H9 (cell line): ENCODE data around the gene RPL26. TPM values are rescaled to one million over a fixed set of nuclear protein-coding genes. Genes with fewer than 3 reads are reported as not detected.

Experiments
- DNase-seq: peaks from one replicate; pipeline ENCODE4 v3.0.0-alpha.2; 2017
- H2AFZ ChIP-seq: one replicate; pipeline ENCODE4 v1.6.1; 2013; ENCODE audit warnings: mild to moderate bottlenecking, low read length, control low read depth, moderate library complexity
- H2AK5ac ChIP-seq: 2 replicates; pipeline ENCODE4 v1.6.1; 2013; ENCODE audit warnings: low read length, control low read depth, mixed read lengths; ENCODE audit not compliant: insufficient read length
- H2BK120ac ChIP-seq: one replicate; pipeline ENCODE4 v1.6.1; 2013; ENCODE audit warnings: low read depth, mild to moderate bottlenecking, low read length, control low read depth, inconsistent platforms; ENCODE audit not compliant: poor library complexity, severe bottlenecking
- H2BK12ac ChIP-seq: 2 replicates; pipeline ENCODE4 v1.6.1; 2013; ENCODE audit warnings: low read length, control low read depth, mixed read lengths, low read depth; ENCODE audit not compliant: insufficient read length
- H2BK15ac ChIP-seq: 2 replicates; pipeline ENCODE4 v1.6.1; 2013; ENCODE audit warnings: low read depth, low read length, control low read depth
- H2BK20ac ChIP-seq: one replicate; pipeline ENCODE4 v1.6.1; 2013; ENCODE audit warnings: low read depth, mild to moderate bottlenecking, low read length, control low read depth, inconsistent platforms; ENCODE audit not compliant: poor library complexity, severe bottlenecking
- H2BK5ac ChIP-seq: 2 replicates; pipeline ENCODE4 v1.6.1; 2013; ENCODE audit warnings: low read length, control low read depth, mixed read lengths; ENCODE audit not compliant: insufficient read length
- H3K14ac ChIP-seq: 2 replicates; pipeline ENCODE4 v1.6.1; 2013; ENCODE audit warnings: low read length, control low read depth; ENCODE audit not compliant: insufficient read depth
- H3K18ac ChIP-seq: 2 replicates; pipeline ENCODE4 v1.6.1; 2013; ENCODE audit warnings: low read depth, mild to moderate bottlenecking, mixed read lengths, low read length, control low read depth; ENCODE audit not compliant: insufficient read length
- H3K23ac ChIP-seq: 2 replicates; pipeline ENCODE4 v1.6.1; 2013; ENCODE audit warnings: low read length, control low read depth, mixed read lengths, low read depth; ENCODE audit not compliant: insufficient read length
- H3K23me2 ChIP-seq: 2 replicates; pipeline ENCODE4 v1.6.1; 2013; ENCODE audit warnings: low read depth, mild to moderate bottlenecking, mixed read lengths, low read length, control low read depth; ENCODE audit not compliant: insufficient read length, poor library complexity, severe bottlenecking
- H3K27ac ChIP-seq: 2 replicates; pipeline ENCODE4 v1.5.1; 2013; ENCODE audit warnings: low read length, control low read depth, mixed read lengths, low read depth; ENCODE audit not compliant: insufficient read length
- H3K27me3 ChIP-seq: 2 replicates; pipeline ENCODE4 v1.6.1; 2013; ENCODE audit warnings: low read length, control low read depth, inconsistent platforms; ENCODE audit not compliant: insufficient read depth
- H3K4ac ChIP-seq: 2 replicates; pipeline ENCODE4 v1.6.1; 2013; ENCODE audit warnings: low read depth, mild to moderate bottlenecking, control low read depth, inconsistent platforms, low read length, moderate library complexity
- H3K4me1 ChIP-seq: 2 replicates; pipeline ENCODE4 v1.6.1; 2013; ENCODE audit warnings: low read length, control low read depth, inconsistent platforms; ENCODE audit not compliant: insufficient read depth
- H3K4me2 ChIP-seq: 2 replicates; pipeline ENCODE4 v1.6.1; 2013; ENCODE audit warnings: low read length, control low read depth, mixed read lengths; ENCODE audit not compliant: insufficient read length, insufficient read depth
- H3K56ac ChIP-seq: 2 replicates; pipeline ENCODE4 v1.6.1; 2013; ENCODE audit warnings: low read depth, mild to moderate bottlenecking, mixed read lengths, low read length, control low read depth; ENCODE audit not compliant: insufficient read length
- H3K79me1 ChIP-seq: 2 replicates; pipeline ENCODE4 v1.6.1; 2013; ENCODE audit warnings: low read depth, mild to moderate bottlenecking, moderate library complexity, low read length, control low read depth, inconsistent platforms; ENCODE audit not compliant: insufficient read depth, poor library complexity, severe bottlenecking
- H3K79me2 ChIP-seq: 2 replicates; pipeline ENCODE4 v1.6.1; 2013; ENCODE audit warnings: low read length, control low read depth, inconsistent platforms; ENCODE audit not compliant: insufficient read depth
- H3K9ac ChIP-seq: 2 replicates; pipeline ENCODE4 v1.6.1; 2013; ENCODE audit warnings: low read length, control low read depth, mixed read lengths; ENCODE audit not compliant: insufficient read length; ENCODE audit errors: extremely low read depth
- H3K9me3 ChIP-seq: one replicate; pipeline ENCODE4 v1.6.1; 2013; ENCODE audit warnings: low read depth, low read length, inconsistent platforms; ENCODE audit not compliant: control insufficient read depth
- H3T11ph ChIP-seq: one replicate; pipeline ENCODE4 v1.6.1; 2013; ENCODE audit warnings: mild to moderate bottlenecking, low read length, control low read depth, inconsistent platforms
- H4K20me1 ChIP-seq: one replicate; pipeline ENCODE4 v1.6.1; 2013; ENCODE audit not compliant: control insufficient read depth, insufficient read length, insufficient read depth
- H4K5ac ChIP-seq: 2 replicates; pipeline ENCODE4 v1.6.1; 2013; ENCODE audit warnings: low read depth, mild to moderate bottlenecking, mixed read lengths, low read length, control low read depth; ENCODE audit not compliant: insufficient read length
- H4K8ac ChIP-seq: replicated peaks from 2 replicates; pipeline ENCODE4 v1.6.1; 2013; ENCODE audit warnings: low read length, control low read depth, mixed read lengths, low read depth; ENCODE audit not compliant: insufficient read length
- H4K91ac ChIP-seq: 2 replicates; pipeline ENCODE4 v1.6.1; 2013; ENCODE audit warnings: low read depth, mild to moderate bottlenecking, moderate library complexity, mixed read lengths, low read length, control low read depth; ENCODE audit not compliant: insufficient read length
- H3K27ac Mint-ChIP-seq, 3 experiments: 2 replicates in 2 of 3; 3 replicates in 1 of 3; pipeline ENCODE4 v1.8.0; 2020 to 2021; ENCODE audit warnings: mixed read lengths in 3 of 3, mild to moderate bottlenecking in 1 of 3, moderate library complexity in 1 of 3
- H3K27me3 Mint-ChIP-seq: 2 replicates; pipeline ENCODE4 v1.8.0; 2021; ENCODE audit warnings: low read depth, mild to moderate bottlenecking, moderate library complexity, mixed read lengths
- H3K36me3 Mint-ChIP-seq, 3 experiments: 2 replicates in 2 of 3; 3 replicates in 1 of 3; pipeline ENCODE4 v1.8.0; 2020 to 2021; ENCODE audit warnings: low read depth in 3 of 3, mixed read lengths in 3 of 3; ENCODE audit not compliant: insufficient read depth in 1 of 3
- H3K4me1 Mint-ChIP-seq, 2 experiments: 2 replicates each; pipeline ENCODE4 v1.8.0; 2020; ENCODE audit warnings: mixed read lengths in 2 of 2
- H3K4me3 Mint-ChIP-seq, 2 experiments: 2 replicates in 1 of 2; 3 replicates in 1 of 2; pipeline ENCODE4 v1.8.0; 2020 to 2021; ENCODE audit warnings: mild to moderate bottlenecking in 2 of 2, mixed read lengths in 2 of 2, moderate library complexity in 1 of 2
- H3K9me3 Mint-ChIP-seq, 2 experiments: 2 replicates in 1 of 2; 3 replicates in 1 of 2; pipeline ENCODE4 v1.8.0; 2020; ENCODE audit warnings: mild to moderate bottlenecking in 2 of 2, mixed read lengths in 2 of 2, moderate library complexity in 1 of 2
- CTCF ChIP-seq: fragments of 200-600 bp; sonication (generic); conservative IDR thresholded peaks from 3 replicates; pipeline ENCODE4 v1.8.0; 2021; ENCODE audit warnings: antibody characterized with exemption, mild to moderate bottlenecking
- WGBS: extraction: QIAGEN DNeasy Blood & Tissue Kit; methylation state at CpG from one replicate; pipeline ENCODE4 v1.1.7; 2013; ENCODE audit warnings: missing lambda C conversion rate, low lambda C conversion rate, mixed read lengths; ENCODE audit not compliant: insufficient read length; ENCODE audit errors: extremely low coverage; 5-methylcytosine and 5-hydroxymethylcytosine counted together
- total RNA-seq: library from RNA; stranded (reverse); gene quantifications from 2 replicates; pipeline ENCODE4 v1.2.1, GENCODE V29; 2021

The RPL26 gene
- total RNA-seq, 1 experiment from 2014 or later = 2,434 TPM

GRCh38 chr17:8369944-8370343 lies 13.0 kb downstream of the RPL26 start:
- H2AK5ac ChIP-seq = no peak overlapping the region
- no peak overlapping the region for H3K18ac ChIP-seq
- no peak overlapping the region for H3K14ac ChIP-seq
- no peak overlapping the region for H3K4me3 Mint-ChIP-seq
- no peak overlapping the region for H4K8ac ChIP-seq
- no peaks in the 10 kb centered on the region for H3K27me3 Mint-ChIP-seq
- no peaks in the 10 kb centered on the region for H4K20me1 ChIP-seq
- H3T11ph ChIP-seq = no peak overlapping the region
- H3K56ac ChIP-seq = no peak overlapping the region
- H2BK20ac ChIP-seq = no peak overlapping the region
- DNase-seq = no peak
- no peak overlapping the region for H4K5ac ChIP-seq
- H2BK15ac ChIP-seq = no peak overlapping the region
- H3K4me1 ChIP-seq = no peaks in the 10 kb centered on the region
- no peaks in the 10 kb centered on the region for H3K23me2 ChIP-seq
- no peak overlapping the region for H3K4me2 ChIP-seq
- H2AFZ ChIP-seq = no peak overlapping the region
- H3K27ac Mint-ChIP-seq = no peak overlapping the region
- no peaks in the 10 kb centered on the region for H3K27me3 ChIP-seq
- TF ChIP-seq CTCF = no peak
- no peak overlapping the region for H2BK5ac ChIP-seq
- H3K23ac ChIP-seq = no peak overlapping the region
- peaks cover 5 to 8% of the 10 kb centered on the region in 2 experiments; a peak in 2 of 4 replicates for H3K4me1 Mint-ChIP-seq
- H2BK12ac ChIP-seq = no peak overlapping the region
- H3K9me3 ChIP-seq = no peaks in the 10 kb centered on the region
- H3K4ac ChIP-seq = no peak overlapping the region
- no peaks in the 10 kb centered on the region for H3K79me1 ChIP-seq
- no peak overlapping the region for H2BK120ac ChIP-seq
- peaks cover 0 to 1% of the 10 kb centered on the region in 2 experiments; a peak in 1 of 5 replicates for H3K9me3 Mint-ChIP-seq
- H3K27ac ChIP-seq = no peak overlapping the region
- H3K79me2 ChIP-seq = no peaks in the 10 kb centered on the region
- H3K9ac ChIP-seq = no peak overlapping the region
- H3K36me3 Mint-ChIP-seq = peaks cover 4 to 52% (median 45%) of the 10 kb centered on the region in 3 experiments; a peak in 6 of 7 replicates
- no CpG with 5 or more reads among the region's 8 CpGs for WGBS
- no peak overlapping the region for H4K91ac ChIP-seq
